ENCODE data around the gene EFCAB5.
A peak's percentile ranks its signal among the peaks of the same experiment; 100 is the strongest.
"Not testable (repeated sequence)": the region's sequence is repeated elsewhere in the genome, so short reads cannot be mapped to it uniquely, and the experiment has no call there.

Gene EFCAB5

DNA sequence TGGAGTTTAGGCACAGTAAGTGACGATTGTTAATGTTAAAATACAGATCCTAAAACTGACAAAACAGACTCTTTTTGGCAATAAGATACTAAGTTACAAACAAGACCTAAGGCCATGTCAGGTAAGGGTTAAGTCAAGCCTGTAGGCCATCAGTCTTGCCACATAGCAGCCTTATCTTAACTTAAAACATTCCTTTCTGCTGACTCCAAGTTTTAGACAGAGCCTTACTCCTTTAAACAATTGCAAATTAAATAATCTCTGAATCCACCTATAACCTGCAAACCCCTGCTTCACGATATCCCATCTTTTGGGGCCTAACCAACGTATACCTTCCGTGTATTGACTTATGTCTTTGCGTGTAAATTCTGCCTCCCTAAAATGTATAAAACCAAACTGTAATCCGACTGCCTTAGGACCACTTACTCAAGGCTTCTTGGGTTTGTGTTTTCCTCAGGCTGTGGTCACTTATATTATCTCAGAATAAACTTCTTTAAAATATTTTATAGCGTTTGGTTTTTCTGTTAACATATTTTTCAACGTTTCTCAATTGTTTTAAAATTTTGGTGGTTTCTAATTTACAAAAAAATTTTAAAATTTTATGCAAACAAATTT, 64.4 kb downstream of the EFCAB5 start:
- no peak for DNase-seq (ENCODE audit: low read depth in 2 of 2)

- not testable (repeated sequence) for DNase-seq (ENCODE audit: low read depth in 2 of 2)
Measured at GRCh38 chr17:30011934-30012333, 70.5 kb downstream of the EFCAB5 start.

DNA sequence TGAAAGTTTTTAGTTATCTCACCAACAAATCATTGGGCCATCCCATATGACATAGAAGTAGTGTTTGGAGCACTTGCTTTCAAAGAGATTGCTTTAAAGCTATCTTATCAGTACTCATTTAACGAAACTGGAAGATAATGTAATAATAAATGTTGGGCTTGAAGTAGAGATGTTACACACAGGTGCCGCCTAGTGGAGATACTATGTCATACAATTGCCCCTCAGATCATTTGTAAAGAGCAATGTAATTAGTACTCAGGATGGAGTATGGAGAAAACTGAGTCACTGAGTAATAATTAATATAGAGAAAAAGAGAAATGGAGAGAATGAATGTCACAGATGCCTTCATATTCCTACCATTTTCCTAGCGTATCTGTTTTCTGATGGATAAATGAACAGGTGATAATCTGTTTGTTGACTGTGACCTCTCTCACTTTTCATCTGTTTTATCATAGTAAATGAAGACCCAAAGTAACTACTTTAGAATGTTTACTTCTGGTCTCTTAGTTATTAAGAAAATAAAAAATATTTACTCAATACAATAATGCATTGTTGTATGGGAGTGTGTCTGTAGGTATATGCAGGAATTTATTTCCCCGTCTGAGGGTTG, 80.4 kb downstream of the EFCAB5 start:
- DNase-seq (ENCODE audit: low read depth in 2 of 2) = peak in 1 of 2 experiments; percentile 6

GRCh38 chr17:30025325-30025724, 83.9 kb downstream of the EFCAB5 start:
- DNase-seq (ENCODE audit: low read depth in 2 of 2) = not testable (repeated sequence)

DNA sequence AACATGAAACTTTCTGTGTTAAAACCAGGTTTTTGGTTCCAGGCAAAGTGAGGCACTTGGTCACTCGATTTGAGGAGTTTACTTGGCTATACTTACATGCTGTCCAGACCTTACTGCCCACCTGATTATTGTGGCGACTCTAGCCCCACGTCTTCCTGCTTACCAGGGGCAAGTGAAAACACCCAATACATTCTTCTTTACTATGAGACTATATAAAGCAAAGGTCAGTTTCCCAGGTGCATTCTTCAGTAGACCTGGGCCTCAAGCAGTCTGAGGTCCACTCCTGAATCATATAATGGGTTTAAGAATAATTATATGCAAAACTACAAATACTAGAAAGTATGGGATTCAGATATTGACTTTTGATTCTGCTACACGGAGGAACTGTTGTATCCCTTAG, 86.2 kb downstream of the EFCAB5 start:
- no peak for DNase-seq (ENCODE audit: low read depth in 2 of 2)

DNA sequence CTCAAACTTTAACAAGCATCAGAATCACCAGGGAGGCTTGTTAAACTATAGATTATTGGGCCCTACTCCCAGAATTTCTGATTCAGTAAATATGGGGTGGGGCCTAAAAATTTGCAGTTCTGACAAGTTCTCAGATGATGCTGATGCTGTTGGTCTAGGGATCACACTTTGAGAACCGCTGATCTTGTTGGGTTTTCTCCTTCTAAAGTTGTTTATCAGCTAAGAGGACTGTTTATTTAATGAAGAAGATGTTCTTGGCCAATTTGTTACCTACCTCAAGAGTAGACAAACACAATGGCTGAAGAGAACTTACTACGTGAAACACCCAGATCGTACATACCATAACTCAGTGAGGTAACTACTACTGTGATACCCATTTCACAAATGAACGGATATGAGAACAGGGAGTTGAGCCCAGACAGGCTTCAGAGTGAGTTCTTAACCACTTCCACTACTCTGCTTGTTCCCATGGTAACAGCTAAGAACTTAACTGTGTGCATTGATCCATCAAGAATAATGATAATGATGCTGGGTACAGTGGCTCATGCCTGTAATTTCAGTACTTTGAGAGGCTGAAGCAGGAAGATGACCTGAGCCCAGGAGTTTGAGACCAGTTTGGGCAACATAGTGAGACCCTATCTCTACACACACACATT, 89.9 kb downstream of the EFCAB5 start:
- DNase-seq (ENCODE audit: low read depth in 2 of 2) = no peak

GRCh38 chr17:30035369-30035768, 93.9 kb downstream of the EFCAB5 start:
- DNase-seq (ENCODE audit: low read depth in 2 of 2) = no peak

DNA sequence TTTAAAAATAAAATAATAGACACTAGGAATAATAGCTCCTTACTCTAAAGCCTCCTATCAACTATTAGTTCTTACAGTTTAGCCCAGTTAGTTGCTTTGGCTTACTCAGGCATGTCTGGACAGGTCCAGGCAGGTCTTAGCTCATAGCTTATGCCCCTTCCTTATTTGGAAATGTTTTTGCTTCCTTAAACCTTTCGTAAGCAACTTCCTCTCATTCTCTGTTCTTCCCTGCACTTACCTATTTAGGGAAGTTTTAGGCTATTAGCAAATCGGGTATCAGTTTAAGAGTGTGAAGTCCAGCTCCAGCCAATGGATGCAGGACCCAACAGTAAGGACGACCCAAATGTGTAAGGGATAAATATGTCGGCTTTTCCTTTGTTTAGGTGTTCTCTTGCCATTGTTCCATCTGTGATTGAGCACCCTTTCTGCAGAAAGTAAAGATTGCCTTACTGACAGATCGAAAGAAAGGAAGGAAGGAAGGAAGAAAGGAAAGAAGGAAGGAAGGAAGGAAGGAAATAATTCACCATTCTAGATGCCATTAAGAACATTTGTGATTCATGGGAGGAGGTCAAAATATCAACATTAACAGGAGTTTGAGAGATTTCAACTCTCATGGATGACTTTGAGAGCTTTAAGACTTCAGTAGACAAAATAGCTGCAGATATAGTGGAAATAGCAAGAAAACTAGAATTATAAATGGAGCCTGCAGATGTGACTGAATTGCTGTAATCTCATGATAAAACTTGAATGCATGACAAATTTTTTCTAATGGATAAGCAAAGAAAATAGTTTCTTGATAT, 99.5 kb downstream of the EFCAB5 start:
- not testable (repeated sequence) for DNase-seq (ENCODE audit: low read depth in 2 of 2)

GRCh38 chr17:30041551-30041950, 100.1 kb downstream of the EFCAB5 start:
- DNase-seq (ENCODE audit: low read depth in 2 of 2) = no peak

DNA sequence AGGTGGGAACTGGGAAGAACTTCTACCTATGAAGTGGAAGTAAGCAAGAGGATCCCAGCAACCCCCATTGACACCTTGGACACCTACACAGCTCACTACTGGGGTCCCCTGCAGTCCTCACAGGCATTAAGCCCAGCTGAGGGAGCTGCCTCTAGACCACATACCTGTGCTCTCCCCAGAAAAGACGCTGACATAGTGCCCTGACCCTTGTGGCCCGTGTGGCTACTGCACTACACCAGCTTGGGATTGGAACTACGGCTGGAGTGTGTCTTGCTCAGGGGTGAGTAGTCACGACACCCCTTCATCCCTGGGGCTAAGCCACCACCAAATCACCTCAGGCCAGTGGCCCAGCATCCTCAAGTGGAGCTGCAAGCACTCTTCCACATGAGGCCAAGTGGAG, 120.9 kb downstream of the EFCAB5 start:
- DNase-seq (ENCODE audit: low read depth in 2 of 2) = no peak

- DNase-seq (ENCODE audit: low read depth in 2 of 2) = no peak
Measured at GRCh38 chr17:30064738-30065137, 123.3 kb downstream of the EFCAB5 start.

- DNase-seq (ENCODE audit: low read depth in 2 of 2) = no peak
Measured at GRCh38 chr17:30068465-30068864, 127.0 kb downstream of the EFCAB5 start.

- no peak for DNase-seq (ENCODE audit: low read depth in 2 of 2)
Measured at GRCh38 chr17:30074254-30074653, 132.8 kb downstream of the EFCAB5 start.

DNA sequence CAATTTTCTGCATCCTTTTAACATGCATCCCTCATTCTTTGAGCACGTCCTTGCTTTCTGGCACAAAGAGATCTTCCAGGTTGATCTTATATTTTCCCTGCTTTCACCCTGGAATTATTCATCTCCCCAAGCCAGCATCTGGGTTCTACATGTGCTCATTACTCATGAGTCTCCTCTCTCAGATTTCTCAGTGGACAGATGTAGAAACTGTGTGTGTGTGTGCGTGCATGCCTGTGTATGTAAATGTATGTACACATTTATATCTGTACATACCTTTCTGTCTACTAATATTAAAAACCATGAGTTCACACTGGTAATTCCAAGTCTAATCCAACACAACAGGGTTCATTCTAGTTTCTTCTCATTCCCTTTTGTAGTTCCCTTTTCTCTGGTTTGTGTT, 133.3 kb downstream of the EFCAB5 start:
- DNase-seq (ENCODE audit: low read depth in 2 of 2) = peak in 1 of 2 experiments; percentile 5

GRCh38 chr17:30082773-30083172, 141.3 kb downstream of the EFCAB5 start:
- no peak for DNase-seq (ENCODE audit: low read depth in 2 of 2)

DNA sequence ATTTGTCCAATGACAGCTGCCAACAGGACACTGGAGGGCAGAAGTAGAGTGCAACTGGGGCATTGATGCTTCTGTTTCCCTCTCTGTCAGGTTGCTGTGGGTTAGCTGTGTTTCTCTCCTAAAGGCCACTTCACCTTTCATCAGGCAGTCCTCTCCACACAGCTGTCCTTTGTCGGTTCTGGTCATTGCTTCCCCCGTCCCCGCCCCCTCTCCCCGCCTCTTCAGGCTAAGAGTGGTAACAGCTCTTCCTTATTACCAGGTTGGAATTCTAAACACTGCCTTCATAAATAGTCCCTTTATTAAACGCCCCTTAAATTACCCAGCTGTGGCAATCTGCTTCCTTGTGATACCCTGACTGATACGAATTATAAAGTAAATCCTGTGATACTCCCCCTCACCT, 143.4 kb downstream of the EFCAB5 start:
- DNase-seq (ENCODE audit: low read depth in 2 of 2) = no peak

DNA sequence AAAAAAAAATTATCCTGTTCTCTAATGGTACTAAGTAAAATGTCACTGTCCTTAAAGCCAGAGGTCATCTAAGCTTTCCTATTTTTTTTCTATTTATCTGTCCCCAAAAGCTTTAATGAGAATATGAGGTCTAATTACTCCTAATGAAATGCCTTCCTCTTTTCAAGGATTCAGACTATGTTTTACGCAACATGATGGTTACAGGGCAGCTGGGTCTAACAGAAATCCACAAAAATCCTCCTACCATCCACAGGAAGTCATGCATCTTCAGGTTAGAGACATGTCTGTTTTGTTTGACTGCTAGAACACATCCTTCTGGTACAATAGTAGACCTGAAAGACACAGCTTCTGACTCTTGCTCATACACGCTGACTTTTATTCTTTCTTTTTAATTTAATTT, 145.5 kb downstream of the EFCAB5 start:
- no peak for DNase-seq (ENCODE audit: low read depth in 2 of 2)

- DNase-seq (ENCODE audit: low read depth in 2 of 2) = not testable (repeated sequence)
Measured at GRCh38 chr17:30087431-30087830, 146.0 kb downstream of the EFCAB5 start.

DNA sequence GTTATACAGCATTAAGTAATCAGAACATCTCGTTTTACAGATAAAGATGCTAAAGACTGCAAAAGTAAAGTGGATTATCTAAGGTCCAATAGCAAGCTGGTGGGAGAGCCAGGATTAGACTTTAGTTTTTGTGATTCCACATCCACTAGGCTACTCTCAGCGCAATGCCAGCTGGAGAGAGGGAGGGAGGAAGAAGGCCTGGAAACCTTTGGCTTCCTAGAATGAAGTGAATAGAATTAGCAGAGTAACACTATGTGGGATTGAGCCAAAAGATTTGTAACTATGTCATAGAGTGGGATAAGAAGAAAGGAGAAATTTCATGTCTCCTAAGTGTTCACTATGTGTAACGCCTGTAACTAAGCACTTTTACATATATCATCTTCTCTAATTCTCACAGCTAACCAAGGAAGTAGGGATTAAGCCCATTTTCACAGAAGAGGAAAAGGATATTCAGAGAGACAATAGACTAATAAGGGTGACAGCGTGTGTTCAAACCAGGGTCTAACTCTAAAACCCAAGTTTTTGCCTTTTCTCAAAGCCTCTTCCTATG, 149.8 kb downstream of the EFCAB5 start:
- no peak for DNase-seq (ENCODE audit: low read depth in 2 of 2)

DNA sequence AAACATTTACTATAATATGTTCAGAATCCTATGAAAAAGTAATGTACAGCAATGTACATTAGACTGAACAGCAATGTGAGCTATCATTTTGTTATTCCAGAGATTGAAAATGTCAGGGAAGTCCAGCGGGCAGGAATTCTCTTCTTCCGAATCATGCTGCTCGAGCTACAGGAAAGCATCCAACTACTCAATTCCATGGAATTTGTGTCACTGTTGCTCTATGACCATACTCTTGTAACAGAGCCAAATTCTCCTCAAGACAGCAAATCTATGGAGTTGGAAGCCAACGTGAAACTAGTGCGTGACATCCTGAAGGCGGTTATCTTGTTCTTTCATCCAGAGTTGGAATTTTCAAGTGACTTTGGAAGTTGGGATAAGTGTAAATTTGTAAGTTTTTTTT, 150.3 kb downstream of the EFCAB5 start:
- DNase-seq (ENCODE audit: low read depth in 2 of 2) = peak; percentile 76 to 77

GRCh38 chr17:30092886-30093285, 151.5 kb downstream of the EFCAB5 start:
- DNase-seq (ENCODE audit: low read depth in 2 of 2) = no peak

All from fibroblast of skin of left biceps (primary cell).